Astrocyte (in vitro differentiated cells and primary cell): ENCODE data around the gene OSM.

Experiments
- CTCF ChIP-seq: IDR thresholded peaks from 2 replicates; pipeline ENCODE4 v1.5.1; 2011; ENCODE audit warnings: low read depth, mild to moderate bottlenecking, inconsistent platforms, low read length, moderate library complexity; ENCODE audit not compliant: insufficient read depth
- EZH2 ChIP-seq: IDR thresholded peaks from 2 replicates; pipeline ENCODE4 v1.6.1; 2012; ENCODE audit warnings: mild to moderate bottlenecking, low read length, inconsistent platforms; ENCODE audit not compliant: insufficient read depth

DNA sequence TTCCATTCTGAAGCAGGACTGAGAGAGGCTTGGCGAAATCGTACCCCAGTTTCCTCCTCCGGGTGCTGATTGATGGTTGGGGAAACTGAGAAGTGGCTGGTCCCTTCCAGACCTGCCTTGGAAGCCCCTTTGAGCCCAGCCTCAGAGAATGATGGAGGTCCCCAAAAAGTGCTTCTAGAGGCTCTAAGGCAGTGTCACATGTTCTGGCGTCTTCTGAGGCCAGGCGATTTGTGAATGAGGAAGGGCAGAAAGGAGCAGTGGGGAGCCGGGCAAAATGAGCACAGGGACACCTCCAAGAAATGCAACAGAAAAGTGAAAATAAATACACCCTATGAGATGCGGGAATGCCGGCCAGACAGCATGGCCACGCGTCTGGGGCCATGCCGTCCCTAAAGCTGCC, 19.1 kb downstream of the OSM start:
- TF ChIP-seq CTCF: no peak
- TF ChIP-seq EZH2: no peak
